H1 (cell line): ENCODE results near the gene KIAA0513.

Source experiments
- EP300 ChIP-seq, 2 experiments: IDR thresholded peaks; 1 replicate in 1 of 2; 2 replicates in 1 of 2; pipeline ENCODE4 v1.6.1; 2011 to 2012; ENCODE audit warnings: low read depth in 2 of 2, low read length in 2 of 2, mild to moderate bottlenecking in 2 of 2, borderline replicate concordance in 1 of 2, inconsistent platforms in 1 of 2, moderate library complexity in 1 of 2
- GTF2F1 ChIP-seq: IDR thresholded peaks from 2 replicates; pipeline ENCODE4 v1.6.1; 2012; ENCODE audit warnings: low read depth, low read length, improper control_type of control experiment, borderline replicate concordance
- PHF8 ChIP-seq: fragments of 200-600 bp; sonication (generic); conservative IDR thresholded peaks from 2 replicates; pipeline ENCODE4 v1.7.1; 2012; ENCODE audit warnings: low read depth, mild to moderate bottlenecking, inconsistent platforms, low read length, moderate library complexity
- POLR2AphosphoS5 ChIP-seq: IDR thresholded peaks from 2 replicates; pipeline ENCODE4 v1.6.1; 2011; ENCODE audit warnings: low read depth, low read length

DNA sequence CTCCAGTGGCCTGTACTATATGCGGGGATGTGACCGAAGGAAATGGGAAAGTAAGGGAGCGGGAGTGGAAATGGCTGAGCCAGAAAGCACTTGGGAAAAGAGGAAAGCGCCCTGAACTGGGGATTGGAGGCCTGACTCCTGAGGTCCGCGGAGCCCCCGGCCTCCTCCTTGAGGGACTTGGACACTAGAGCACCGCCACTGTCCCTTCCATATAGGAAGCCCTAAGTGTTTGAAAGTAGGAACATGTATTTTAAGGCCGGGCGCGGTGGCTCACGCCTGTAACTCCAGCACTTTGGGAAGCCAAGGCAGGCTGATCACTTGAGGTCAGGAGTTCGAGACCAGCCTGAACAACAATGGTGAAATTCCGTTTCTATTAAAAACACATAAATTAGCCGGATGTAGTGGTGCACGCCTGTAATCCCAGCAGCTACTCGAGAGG is 15.7 kb upstream of the KIAA0513 start:
- no peak for TF ChIP-seq GTF2F1
- TF ChIP-seq POLR2AphosphoS5 = no peak
- TF ChIP-seq PHF8 = no peak
- TF ChIP-seq EP300 (IDR thresholded peaks at IDR 0.05; ENCODE audit: borderline replicate concordance in 1 of 2, low read depth in 2 of 2, low read length in 2 of 2) = no peak
